HT1080 (cell line): ENCODE results near the gene NUP210. TPM values are rescaled to one million over a fixed set of nuclear protein-coding genes. Genes with fewer than 3 reads are reported as not detected.
"Not testable (repeated sequence)": the region's sequence is repeated elsewhere in the genome, so short reads cannot be mapped to it uniquely, and the experiment has no call there.

Source experiments
- DNase-seq: peaks from one replicate; pipeline ENCODE4 v3.0.0-alpha.2; 2015; ENCODE audit warnings: low read depth
- polyA plus RNA-seq, 2 experiments: library from polyadenylated mRNA; depleted of rRNA; stranded (reverse); fragments of >200 nt; gene quantifications; 2 replicates each; pipeline ENCODE4 v1.2.3, GENCODE V29; 2015
- total RNA-seq: library from RNA; depleted of rRNA; stranded (reverse); fragments of >200 nt; shearing (Covaris generic); gene quantifications from 2 replicates; pipeline ENCODE4 v1.2.3, GENCODE V29; 2014; rRNA removed

Gene NUP210
- 0.23 and 0.39 TPM in 2 replicates for total RNA-seq
- polyA plus RNA-seq (2015; cell fraction: cytosol; rRNA removed): 0.19 TPM in 2 replicates
- 0.30 and 0.87 TPM in 2 replicates for polyA plus RNA-seq (2015; cell fraction: nucleus; rRNA removed)

- DNase-seq: no peak
These were observed at the start of gene NUP210 for GRCh38 chr3:13420045-13420830. Gene NUP210, minus strand, starts transcription at chr3:13420322. Its CDS starts 96 bp downstream, at chr3:13420226.

DNA sequence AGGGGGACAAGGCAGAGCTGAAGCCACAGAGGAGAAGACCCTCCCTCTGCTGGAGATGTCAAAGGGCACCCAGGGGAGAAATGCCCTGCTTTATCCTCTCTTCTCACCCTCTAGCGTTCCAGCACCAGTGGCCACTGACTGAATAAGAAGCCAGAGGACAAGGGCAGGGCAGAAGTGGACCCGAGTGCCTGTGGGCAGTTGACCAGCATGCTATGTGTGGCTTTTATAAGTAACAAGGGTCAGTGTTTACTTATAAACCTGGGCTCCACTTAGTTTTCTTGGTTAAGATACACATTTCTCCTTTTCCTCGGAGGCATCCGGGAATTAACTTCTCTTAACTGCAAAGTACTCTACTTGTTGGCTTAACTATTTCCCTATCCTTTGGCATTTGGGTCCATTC, 46.7 kb upstream of the NUP210 start:
- DNase-seq: no peak

GRCh38 chr3:13465236-13465873, 45.2 kb upstream of the NUP210 start:
- DNase-seq: no peak

DNA sequence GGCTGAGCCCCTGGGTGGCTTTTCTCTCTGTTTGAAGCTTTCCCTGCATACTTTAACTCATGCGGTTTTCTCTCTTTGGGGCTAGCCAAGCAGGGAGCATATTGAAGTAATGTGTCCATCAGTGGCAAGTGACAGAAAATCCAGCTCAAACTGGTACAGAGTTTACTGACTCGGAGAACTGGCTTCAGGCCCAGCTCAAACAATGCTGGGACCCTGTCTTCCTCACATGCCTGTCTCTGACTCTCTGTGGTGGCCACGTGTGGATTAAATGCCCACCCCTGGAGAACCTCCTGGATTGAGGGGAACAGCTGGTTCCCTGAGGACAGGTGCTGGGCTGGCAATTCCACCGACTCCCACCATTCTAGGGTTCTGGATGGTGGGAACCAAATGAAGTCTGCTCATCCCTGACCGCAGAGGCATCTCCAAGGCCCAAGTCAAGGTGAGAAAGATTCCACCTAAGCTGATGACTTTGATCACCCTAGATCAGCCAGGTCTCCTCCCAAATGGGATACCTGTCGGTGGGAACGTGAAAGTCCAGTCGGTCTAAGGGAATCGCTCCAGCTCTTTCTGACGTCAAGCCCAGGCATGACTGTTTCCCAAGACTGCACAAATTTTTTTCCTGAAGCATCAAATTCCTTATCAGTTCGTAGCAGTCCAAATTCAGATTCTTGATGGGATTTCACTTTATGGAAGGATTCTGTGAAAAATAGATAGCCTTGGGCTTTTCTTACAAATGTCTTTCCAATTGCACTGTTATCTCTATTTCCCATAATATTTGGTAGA, 43.7 kb upstream of the NUP210 start:
- no peak for DNase-seq

GRCh38 chr3:13462822-13463221, 42.7 kb upstream of the NUP210 start:
- DNase-seq: no peak

- DNase-seq: peak; percentile 32
These were observed 42.1 kb upstream of the NUP210 start for GRCh38 chr3:13462125-13462629.

GRCh38 chr3:13461169-13462124, 41.3 kb upstream of the NUP210 start:
- DNase-seq: peak; percentile 50

- no peak for DNase-seq
These were observed 40.2 kb upstream of the NUP210 start for GRCh38 chr3:13460341-13460736.

GRCh38 chr3:13459605-13460340, 39.7 kb upstream of the NUP210 start:
- DNase-seq: no peak

GRCh38 chr3:13457593-13457992, 37.5 kb upstream of the NUP210 start:
- DNase-seq: no peak

DNA sequence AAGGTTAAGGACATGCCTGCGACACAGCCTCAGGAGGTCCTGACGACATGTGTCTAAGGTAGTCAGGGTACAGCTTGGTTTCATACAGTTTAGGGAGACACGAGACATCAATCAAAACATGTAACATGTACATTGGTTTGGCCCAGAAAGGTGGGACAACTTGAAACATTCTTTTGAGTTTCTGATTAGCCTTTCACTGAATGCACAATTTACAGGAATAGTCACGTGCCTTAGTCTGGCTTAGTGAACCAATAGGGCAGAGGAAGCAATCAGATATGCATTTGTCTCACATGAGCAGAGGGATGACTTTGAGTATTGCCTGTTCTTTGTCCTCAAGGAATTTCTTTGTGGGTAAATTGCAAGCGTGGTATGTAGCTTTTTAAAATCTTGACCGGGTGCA, 35.5 kb upstream of the NUP210 start:
- DNase-seq: no peak

DNA sequence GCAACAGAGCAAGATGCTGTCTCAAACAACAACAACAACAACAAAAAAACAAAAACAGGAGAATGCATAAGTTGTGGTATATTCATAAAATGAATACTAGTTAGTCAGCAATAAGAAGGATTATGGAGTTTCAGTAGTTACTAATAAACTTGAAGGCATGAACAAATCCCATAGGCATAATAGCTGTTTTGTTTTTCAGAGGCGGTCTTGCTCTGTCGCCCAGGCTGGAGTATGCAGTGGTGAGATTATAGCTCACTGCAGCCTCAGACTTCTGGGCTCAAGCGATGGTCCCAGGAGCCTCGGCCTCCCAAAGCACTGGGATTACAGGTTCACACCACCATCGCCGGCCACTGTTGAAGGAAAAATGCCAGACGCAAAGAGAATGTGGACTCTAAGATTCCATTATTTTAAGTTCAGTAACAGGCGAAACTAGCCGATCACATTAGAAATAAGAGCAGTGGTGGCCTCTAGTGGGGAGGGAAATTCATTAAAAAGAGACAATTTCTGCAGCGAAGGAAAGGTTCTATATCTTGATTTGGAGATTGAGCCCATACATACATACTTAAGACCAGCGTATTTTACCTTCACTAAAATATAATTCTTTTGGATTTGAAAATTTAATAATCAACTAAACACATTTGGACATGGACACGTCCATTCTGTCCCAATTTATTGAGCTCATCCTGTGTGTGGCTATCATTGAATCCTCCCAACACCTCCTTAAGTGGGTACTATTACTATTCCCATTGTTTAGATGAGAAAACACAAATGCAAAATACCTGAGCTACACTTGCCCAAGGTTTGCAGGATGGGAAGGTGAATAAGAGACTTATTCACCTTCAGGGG, 32.6 kb upstream of the NUP210 start:
- DNase-seq: peak; percentile 47

GRCh38 chr3:13451301-13451673, 31.2 kb upstream of the NUP210 start:
- DNase-seq: no peak

- DNase-seq: not testable (repeated sequence)
These were observed 22.8 kb upstream of the NUP210 start for GRCh38 chr3:13442882-13443281.

- DNase-seq: peak; percentile 15
These were observed 20.2 kb upstream of the NUP210 start for GRCh38 chr3:13440204-13440817.

GRCh38 chr3:13436213-13436612, 16.1 kb upstream of the NUP210 start:
- not testable (repeated sequence) for DNase-seq

DNA sequence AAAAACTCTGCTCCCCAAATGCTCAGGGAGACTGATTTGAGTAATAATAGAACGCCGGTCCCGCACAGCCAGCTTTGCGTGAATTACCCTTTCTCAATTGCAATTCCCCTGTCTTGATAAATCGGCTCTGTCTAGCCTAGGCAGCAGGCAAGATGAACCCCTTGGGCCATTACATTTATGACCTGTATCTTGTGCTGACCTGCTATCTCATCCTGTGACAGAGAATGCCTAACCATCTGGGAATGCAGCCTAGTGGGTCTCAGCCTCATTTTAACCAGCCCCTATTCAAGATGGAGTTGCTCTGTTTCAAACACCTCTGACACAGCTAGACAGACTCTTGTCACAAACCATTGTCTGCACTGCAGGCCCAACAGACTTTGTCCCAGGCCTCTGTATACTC, 13.8 kb upstream of the NUP210 start:
- DNase-seq: no peak

DNA sequence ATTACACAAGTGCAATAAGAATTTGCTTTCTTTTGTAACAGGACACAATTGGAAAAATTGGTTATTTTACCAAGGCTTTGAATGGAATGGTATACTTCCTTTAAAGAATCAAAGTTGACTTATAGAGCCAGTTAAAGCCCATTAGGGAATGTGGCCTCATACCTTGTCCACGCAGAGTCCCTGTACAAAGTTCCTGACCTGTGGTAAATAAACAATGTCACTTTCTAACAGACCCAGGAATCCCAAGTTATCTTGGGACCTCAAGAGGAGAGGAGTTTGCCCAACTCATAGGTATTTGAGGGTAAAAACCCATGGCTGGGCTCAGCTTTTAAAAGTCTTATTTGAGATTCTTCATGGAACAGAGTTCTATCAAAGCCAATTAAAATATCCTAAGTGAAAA, 12.0 kb upstream of the NUP210 start:
- DNase-seq: no peak
